HG03135 (cell line): ENCODE results near the gene DNAH1.

Experiments
- ATAC-seq: cut with Tn5 transposase; IDR thresholded peaks from one replicate; pipeline ENCODE4 v1.9.1; 2021; ENCODE audit warnings: mild to moderate bottlenecking, moderate library complexity; ENCODE audit not compliant: unreplicated experiment

The DNAH1 gene

GRCh38 chr3:52442409-52443267 is 126.5 kb downstream of the DNAH1 start:
- ATAC-seq: no peak

GRCh38 chr3:52443268-52443610 is 127.1 kb downstream of the DNAH1 start:
- ATAC-seq: no peak

GRCh38 chr3:52443791-52444687 is 127.9 kb downstream of the DNAH1 start:
- no peak for ATAC-seq

- peak; percentile 83 for ATAC-seq
These were observed 129.0 kb downstream of the DNAH1 start, which contains the start of gene SEMA3G for GRCh38 chr3:52444860-52445793. SEMA3G (minus strand) TSS chr3:52445103; CDS start chr3:52445027, 76 bp downstream.

GRCh38 chr3:52446042-52446441 is 129.9 kb downstream of the DNAH1 start:
- no peak for ATAC-seq

GRCh38 chr3:52446631-52447511 is 130.8 kb downstream of the DNAH1 start:
- no peak for ATAC-seq

DNA sequence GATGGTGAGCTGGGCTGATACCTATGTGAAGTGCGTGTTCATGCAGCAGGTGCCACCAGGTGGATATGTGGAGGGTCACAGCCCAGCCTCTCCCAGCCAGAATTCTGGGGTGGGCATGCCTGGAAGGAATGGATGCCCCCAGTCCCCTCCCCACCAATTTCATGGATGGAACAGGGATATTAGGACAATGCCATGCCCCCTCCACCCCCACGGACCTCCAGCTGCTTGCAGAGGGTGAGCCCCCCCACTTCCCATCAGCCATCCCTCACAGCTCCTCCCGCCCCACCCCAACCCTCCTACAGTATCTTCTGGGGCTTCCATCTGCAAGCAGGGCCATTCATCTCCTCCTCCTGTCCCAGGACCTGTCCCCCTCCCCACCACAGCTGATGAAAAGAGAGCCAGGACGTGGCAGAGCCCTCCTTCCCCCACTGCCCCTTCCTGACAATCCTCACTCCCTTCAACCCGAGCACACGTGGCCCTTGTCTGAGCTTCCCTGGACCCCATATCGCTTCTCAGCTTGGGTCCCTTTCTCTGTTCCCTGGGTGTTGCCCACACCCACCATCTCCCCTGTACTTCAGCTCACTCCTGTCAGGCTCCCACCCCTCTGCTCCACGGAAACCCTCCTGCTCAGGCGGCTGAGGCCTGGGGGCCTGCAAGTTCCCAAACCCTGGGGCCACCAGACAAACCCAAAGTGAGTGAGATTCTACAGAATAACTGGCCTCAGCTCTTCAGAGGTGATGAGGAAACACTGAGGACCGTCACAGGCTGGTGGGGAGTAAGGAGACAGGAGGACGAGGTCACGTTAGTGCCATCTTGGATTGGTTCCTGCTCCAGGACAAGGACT is 131.6 kb downstream of the DNAH1 start:
- no peak for ATAC-seq
